Measurements from ENCODE around the gene SYT9.

SYT9 gene

GRCh38 chr11:7421136-7421535 lies 169.4 kb downstream of the SYT9 start:
- TF ChIP-seq, protein P1, sequence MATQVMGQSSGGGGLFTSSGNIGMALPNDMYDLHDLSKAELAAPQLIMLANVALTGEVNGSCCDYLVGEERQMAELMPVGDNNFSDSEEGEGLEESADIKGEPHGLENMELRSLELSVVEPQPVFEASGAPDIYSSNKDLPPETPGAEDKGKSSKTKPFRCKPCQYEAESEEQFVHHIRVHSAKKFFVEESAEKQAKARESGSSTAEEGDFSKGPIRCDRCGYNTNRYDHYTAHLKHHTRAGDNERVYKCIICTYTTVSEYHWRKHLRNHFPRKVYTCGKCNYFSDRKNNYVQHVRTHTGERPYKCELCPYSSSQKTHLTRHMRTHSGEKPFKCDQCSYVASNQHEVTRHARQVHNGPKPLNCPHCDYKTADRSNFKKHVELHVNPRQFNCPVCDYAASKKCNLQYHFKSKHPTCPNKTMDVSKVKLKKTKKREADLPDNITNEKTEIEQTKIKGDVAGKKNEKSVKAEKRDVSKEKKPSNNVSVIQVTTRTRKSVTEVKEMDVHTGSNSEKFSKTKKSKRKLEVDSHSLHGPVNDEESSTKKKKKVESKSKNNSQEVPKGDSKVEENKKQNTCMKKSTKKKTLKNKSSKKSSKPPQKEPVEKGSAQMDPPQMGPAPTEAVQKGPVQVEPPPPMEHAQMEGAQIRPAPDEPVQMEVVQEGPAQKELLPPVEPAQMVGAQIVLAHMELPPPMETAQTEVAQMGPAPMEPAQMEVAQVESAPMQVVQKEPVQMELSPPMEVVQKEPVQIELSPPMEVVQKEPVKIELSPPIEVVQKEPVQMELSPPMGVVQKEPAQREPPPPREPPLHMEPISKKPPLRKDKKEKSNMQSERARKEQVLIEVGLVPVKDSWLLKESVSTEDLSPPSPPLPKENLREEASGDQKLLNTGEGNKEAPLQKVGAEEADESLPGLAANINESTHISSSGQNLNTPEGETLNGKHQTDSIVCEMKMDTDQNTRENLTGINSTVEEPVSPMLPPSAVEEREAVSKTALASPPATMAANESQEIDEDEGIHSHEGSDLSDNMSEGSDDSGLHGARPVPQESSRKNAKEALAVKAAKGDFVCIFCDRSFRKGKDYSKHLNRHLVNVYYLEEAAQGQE (IDR thresholded peaks at IDR 0.05; ENCODE audit: low read depth) = no peak
- TF ChIP-seq TEAD4 (IDR thresholded peaks at IDR 0.05) (no peak), TCF12 (IDR thresholded peaks at IDR 0.05; ENCODE audit: low read depth) (no peak), RAD21 (IDR thresholded peaks at IDR 0.05; ENCODE audit: low read depth) (no peak), CEBPB (IDR thresholded peaks at IDR 0.05) (no peak), EP300 (IDR thresholded peaks at IDR 0.05; ENCODE audit: borderline replicate concordance) (no peak), NFIC (IDR thresholded peaks at IDR 0.05) (no peak), USF1 (IDR thresholded peaks at IDR 0.05) (no peak), ZBTB7A (IDR thresholded peaks at IDR 0.05; ENCODE audit: low read depth) (no peak), TAF1 (IDR thresholded peaks at IDR 0.05; ENCODE audit: low read depth) (no peak)

- no peak for TF ChIP-seq RAD21 (IDR thresholded peaks at IDR 0.05; ENCODE audit: low read depth)
- no peak for TF ChIP-seq CREB1 (IDR thresholded peaks at IDR 0.05; ENCODE audit: low read depth)
- TF ChIP-seq YY1 (IDR thresholded peaks at IDR 0.05; ENCODE audit: low read depth) = no peak
- TF ChIP-seq CEBPB (IDR thresholded peaks at IDR 0.05) = no peak
- TF ChIP-seq, protein P1 (IDR thresholded peaks at IDR 0.05; ENCODE audit: low read depth) = no peak
- no peak for TF ChIP-seq MAX (IDR thresholded peaks at IDR 0.05)
- no peak for TF ChIP-seq EP300 (IDR thresholded peaks at IDR 0.05; ENCODE audit: borderline replicate concordance)
Measured at GRCh38 chr11:7422544-7423331, 171.0 kb downstream of the SYT9 start.

DNA sequence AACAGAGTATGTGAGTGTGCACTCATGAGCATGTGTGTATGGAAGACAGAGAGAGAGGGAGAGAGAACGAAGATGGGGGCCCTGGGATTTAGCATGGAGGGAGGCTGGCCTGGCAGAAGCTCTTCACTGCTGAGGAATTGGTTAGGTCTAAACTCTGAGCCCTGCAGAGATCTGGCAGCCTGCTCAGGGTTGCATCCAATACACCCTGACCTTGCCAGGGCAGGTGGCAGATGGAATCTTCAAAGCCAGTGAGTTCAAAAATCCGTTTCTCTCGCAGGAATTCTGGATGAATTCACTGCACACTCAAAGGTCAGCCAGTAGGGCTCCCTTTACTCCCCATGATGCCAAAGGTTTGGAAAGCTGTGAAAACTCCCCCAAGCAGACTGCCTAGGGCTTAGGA lies 172.2 kb downstream of the SYT9 start:
- no peak for TF ChIP-seq TCF12 (IDR thresholded peaks at IDR 0.05; ENCODE audit: low read depth)
- no peak for TF ChIP-seq YY1 (IDR thresholded peaks at IDR 0.05; ENCODE audit: low read depth)
- TF ChIP-seq USF1 (IDR thresholded peaks at IDR 0.05) = no peak
- TF ChIP-seq CEBPB (IDR thresholded peaks at IDR 0.05) = no peak
- no peak for TF ChIP-seq NFIC (IDR thresholded peaks at IDR 0.05)
- TF ChIP-seq RAD21 (IDR thresholded peaks at IDR 0.05; ENCODE audit: low read depth) = no peak
- TF ChIP-seq EGR1 (IDR thresholded peaks at IDR 0.05) = no peak
- TF ChIP-seq ZBTB7A (IDR thresholded peaks at IDR 0.05; ENCODE audit: low read depth) = no peak
- TF ChIP-seq CREB1 (IDR thresholded peaks at IDR 0.05; ENCODE audit: low read depth) = no peak
- TF ChIP-seq TAF1 (IDR thresholded peaks at IDR 0.05; ENCODE audit: low read depth) = no peak
- TF ChIP-seq TEAD4 (IDR thresholded peaks at IDR 0.05) = no peak
- TF ChIP-seq EP300 (IDR thresholded peaks at IDR 0.05; ENCODE audit: borderline replicate concordance) = no peak
- TF ChIP-seq, protein P1 (IDR thresholded peaks at IDR 0.05; ENCODE audit: low read depth) = no peak

DNA sequence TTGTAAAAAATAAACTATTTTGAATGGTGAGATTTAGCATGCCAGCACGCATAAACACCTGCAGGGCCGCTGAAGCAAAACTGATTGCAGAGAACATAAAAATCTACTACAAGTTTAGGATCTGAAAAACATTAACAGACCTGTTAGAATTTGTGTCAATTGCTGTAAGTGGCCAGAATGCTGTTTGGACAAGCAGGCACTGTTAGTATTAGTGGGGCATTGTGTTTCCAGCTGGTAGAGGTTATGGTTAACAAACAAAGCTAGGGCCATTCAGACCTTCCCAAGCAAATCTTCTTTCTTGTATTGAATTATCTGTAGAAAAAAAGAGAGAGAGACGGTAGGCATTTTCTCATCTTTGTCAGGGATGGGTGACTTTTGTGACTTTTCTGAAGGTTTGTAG lies 176.0 kb downstream of the SYT9 start:
- TF ChIP-seq YY1 (IDR thresholded peaks at IDR 0.05; ENCODE audit: low read depth) = no peak
- TF ChIP-seq RAD21 (IDR thresholded peaks at IDR 0.05; ENCODE audit: low read depth) = no peak
- TF ChIP-seq TAF1 (IDR thresholded peaks at IDR 0.05; ENCODE audit: low read depth) = no peak
- TF ChIP-seq, protein P1 (IDR thresholded peaks at IDR 0.05; ENCODE audit: low read depth) = no peak
- no peak for TF ChIP-seq EGR1 (IDR thresholded peaks at IDR 0.05)
- no peak for TF ChIP-seq ZBTB7A (IDR thresholded peaks at IDR 0.05; ENCODE audit: low read depth)
- no peak for TF ChIP-seq NFIC (IDR thresholded peaks at IDR 0.05)
